K562 (cell line): Measurements from ENCODE around the gene RAD54L. TPM values are rescaled to one million over a fixed set of nuclear protein-coding genes. Genes with fewer than 3 reads are reported as not detected.
A peak's percentile ranks its signal among the peaks of the same experiment; 100 is the strongest.

Experiments
- CUX1 ChIP-seq: fragments of 200-800 bp; sonication (Bioruptor generic); IDR thresholded peaks from 2 replicates; pipeline ENCODE4 v1.6.1; 2016; ENCODE audit warnings: missing genetic modification characterization, missing compliant biosample characterization
- DPF2 ChIP-seq: fragments of 450-650 bp; IDR thresholded peaks from 2 replicates; pipeline ENCODE4 v1.6.1; 2016
- GABPA ChIP-seq: fragments of 200-800 bp; sonication (Bioruptor generic); conservative IDR thresholded peaks from 2 replicates; pipeline ENCODE4 v1.6.1; 2016; ENCODE audit warnings: low read depth, missing genetic modification characterization, missing compliant biosample characterization
- KDM1A ChIP-seq, 2 experiments: fragments of 450-650 bp; IDR thresholded peaks; 2 replicates each; pipeline ENCODE4 v1.6.1; 2016; ENCODE audit warnings: mild to moderate bottlenecking in 2 of 2
- NR4A1 ChIP-seq, 2 experiments: fragments of 250-450 bp in 1 of 2; fragments of 450-650 bp in 1 of 2; sonication (Bioruptor Pico) in 1 of 2; IDR thresholded peaks; 2 replicates each; pipeline versions ENCODE4 v1.4.0 to v1.6.1; 2016 to 2020; ENCODE audit warnings: mild to moderate bottlenecking in 2 of 2, missing compliant biosample characterization in 1 of 2, missing genetic modification characterization in 1 of 2, moderate library complexity in 1 of 2
- PTBP1 ChIP-seq: fragments of 200-400 bp; formaldehyde crosslinking; IDR thresholded peaks from 2 replicates; pipeline ENCODE4 v1.6.1; 2017; ENCODE audit warnings: low read depth, low read length
- RB1 ChIP-seq: fragments of 450-650 bp; IDR thresholded peaks from 2 replicates; pipeline ENCODE4 v1.6.1; 2017; ENCODE audit warnings: low read depth, mild to moderate bottlenecking
- RCOR1 ChIP-seq, 2 experiments: IDR thresholded peaks; 2 replicates each; pipeline ENCODE4 v1.6.1; 2012; ENCODE audit warnings: low read depth in 2 of 2, low read length in 2 of 2, borderline replicate concordance in 1 of 2, improper control_type of control experiment in 1 of 2
- SMAD1 ChIP-seq: fragments of 150-350 bp; IDR thresholded peaks from 2 replicates; pipeline ENCODE4 v1.6.1; 2014; ENCODE audit warnings: low read length, low read depth; ENCODE audit not compliant: partially characterized antibody
- SMARCE1 ChIP-seq: fragments of 450-650 bp; IDR thresholded peaks from 2 replicates; pipeline ENCODE4 v1.7.1; 2016; ENCODE audit warnings: mild to moderate bottlenecking
- ZKSCAN3 ChIP-seq: fragments of 250-450 bp; sonication (Bioruptor Pico); IDR thresholded peaks from 2 replicates; pipeline ENCODE4 v1.4.0; 2020
- ZNF133 ChIP-seq: fragments of 250-450 bp; sonication (Bioruptor Pico); IDR thresholded peaks from 2 replicates; pipeline ENCODE4 v1.4.0; 2020; ENCODE audit warnings: mild to moderate bottlenecking
- ZNF277 ChIP-seq: fragments of 250-450 bp; sonication (Bioruptor Pico); IDR thresholded peaks from 2 replicates; pipeline ENCODE4 v1.8.0; 2022; ENCODE audit warnings: inconsistent platforms, mild to moderate bottlenecking, moderate library complexity, borderline replicate concordance
- ZNF324 ChIP-seq: fragments of 250-450 bp; sonication (Bioruptor Pico); IDR thresholded peaks from 2 replicates; pipeline ENCODE4 v1.4.0; 2020; ENCODE audit warnings: mild to moderate bottlenecking
- ZNF561 ChIP-seq: fragments of 450-650 bp; formaldehyde crosslinking; conservative IDR thresholded peaks from 2 replicates; pipeline ENCODE4 v1.4.0; 2020; ENCODE audit warnings: mild to moderate bottlenecking, moderate library complexity
- polyA plus RNA-seq, 8 experiments: library from polyadenylated mRNA; depleted of rRNA in 4 of 8; stranded (reverse) in 5 of 8; unstranded in 3 of 8; fragments of >200 nt; fragmentation: Nextera tagmentation in 2 of 8; fragmentation: Illumina TruSeq in 1 of 8; extraction: Ambion mirVana in 2 of 8; extraction: Trizol in 1 of 8; gene quantifications; 2 replicates each; pipeline versions ENCODE4 v1.2.1 to v1.2.3, GENCODE V29; 2011 to 2014; ENCODE audit warnings: inconsistent platforms in 1 of 8, missing spikeins in 1 of 8
- total RNA-seq, 7 experiments: library from RNA; depleted of rRNA in 6 of 7; stranded (reverse); fragments of >200 nt in 6 of 7; fragmentation: Illumina TruSeq in 2 of 7; extraction: Trizol in 2 of 7; gene quantifications; 2 replicates each; pipeline versions ENCODE4 v1.2.1 to v1.2.3, GENCODE V29; 2011 to 2021; ENCODE audit warnings: low replicate concordance in 1 of 7
- TF ChIP-seq, protein P1 (sequence below): fragments of 200-400 bp; formaldehyde crosslinking; IDR thresholded peaks from 2 replicates; pipeline ENCODE4 v1.6.1; 2017; ENCODE audit warnings: mild to moderate bottlenecking, low read depth, low read length, moderate library complexity
- TF ChIP-seq, protein P2 (sequence below): sonication (generic); formaldehyde crosslinking; IDR thresholded peaks from 2 replicates; pipeline ENCODE4 v1.4.0; 2020; ENCODE audit warnings: mild to moderate bottlenecking, missing genetic modification reagents

Gene RAD54L
- total and polyA plus RNA-seq, 9 of the 15 experiments (the other 6 are each of a cell fraction or from before 2014, with no cell fraction given), result 17.9 to 92.3 (median 37.5) TPM

DNA sequence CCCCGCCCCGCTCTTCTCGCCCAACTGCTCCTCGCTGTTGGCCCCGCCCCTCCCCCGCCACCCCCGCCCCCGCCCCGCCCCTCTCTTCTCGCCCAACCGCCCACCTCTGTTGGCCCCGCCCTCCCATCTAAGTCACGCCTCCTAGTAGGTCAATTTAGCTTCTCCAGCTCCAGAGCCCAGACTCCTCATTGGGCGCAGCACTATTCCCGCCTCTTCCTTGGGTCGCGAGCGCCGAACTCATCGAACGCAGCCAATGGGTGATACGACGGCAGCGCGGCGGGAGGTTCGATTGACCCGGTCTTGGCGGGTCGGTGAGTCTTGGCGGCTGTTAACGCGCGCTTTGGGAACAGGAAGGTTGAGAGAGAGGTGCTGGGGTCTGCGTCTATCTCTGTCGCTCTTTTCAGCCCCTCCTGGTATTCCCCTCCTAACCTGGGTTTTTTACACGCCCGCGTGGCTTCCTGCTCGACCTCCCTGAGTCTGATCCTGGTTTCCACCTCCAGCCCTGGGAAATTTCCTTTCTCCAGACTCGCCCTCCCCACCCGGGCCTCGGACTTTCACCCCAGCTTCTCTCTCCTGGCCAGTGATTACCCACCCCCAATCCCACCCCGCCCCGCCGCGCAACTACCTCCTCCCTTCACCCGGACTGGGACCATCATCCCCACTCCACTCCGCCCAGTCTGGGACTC, at the start of gene RAD54L (continued):
- TF ChIP-seq, protein P1, sequence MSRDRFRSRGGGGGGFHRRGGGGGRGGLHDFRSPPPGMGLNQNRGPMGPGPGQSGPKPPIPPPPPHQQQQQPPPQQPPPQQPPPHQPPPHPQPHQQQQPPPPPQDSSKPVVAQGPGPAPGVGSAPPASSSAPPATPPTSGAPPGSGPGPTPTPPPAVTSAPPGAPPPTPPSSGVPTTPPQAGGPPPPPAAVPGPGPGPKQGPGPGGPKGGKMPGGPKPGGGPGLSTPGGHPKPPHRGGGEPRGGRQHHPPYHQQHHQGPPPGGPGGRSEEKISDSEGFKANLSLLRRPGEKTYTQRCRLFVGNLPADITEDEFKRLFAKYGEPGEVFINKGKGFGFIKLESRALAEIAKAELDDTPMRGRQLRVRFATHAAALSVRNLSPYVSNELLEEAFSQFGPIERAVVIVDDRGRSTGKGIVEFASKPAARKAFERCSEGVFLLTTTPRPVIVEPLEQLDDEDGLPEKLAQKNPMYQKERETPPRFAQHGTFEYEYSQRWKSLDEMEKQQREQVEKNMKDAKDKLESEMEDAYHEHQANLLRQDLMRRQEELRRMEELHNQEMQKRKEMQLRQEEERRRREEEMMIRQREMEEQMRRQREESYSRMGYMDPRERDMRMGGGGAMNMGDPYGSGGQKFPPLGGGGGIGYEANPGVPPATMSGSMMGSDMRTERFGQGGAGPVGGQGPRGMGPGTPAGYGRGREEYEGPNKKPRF, result no peak
- TF ChIP-seq DPF2, result no peak
- TF ChIP-seq SMAD1, result peak; percentile 58
- TF ChIP-seq RB1, result peak; percentile 100
- TF ChIP-seq, protein P2, sequence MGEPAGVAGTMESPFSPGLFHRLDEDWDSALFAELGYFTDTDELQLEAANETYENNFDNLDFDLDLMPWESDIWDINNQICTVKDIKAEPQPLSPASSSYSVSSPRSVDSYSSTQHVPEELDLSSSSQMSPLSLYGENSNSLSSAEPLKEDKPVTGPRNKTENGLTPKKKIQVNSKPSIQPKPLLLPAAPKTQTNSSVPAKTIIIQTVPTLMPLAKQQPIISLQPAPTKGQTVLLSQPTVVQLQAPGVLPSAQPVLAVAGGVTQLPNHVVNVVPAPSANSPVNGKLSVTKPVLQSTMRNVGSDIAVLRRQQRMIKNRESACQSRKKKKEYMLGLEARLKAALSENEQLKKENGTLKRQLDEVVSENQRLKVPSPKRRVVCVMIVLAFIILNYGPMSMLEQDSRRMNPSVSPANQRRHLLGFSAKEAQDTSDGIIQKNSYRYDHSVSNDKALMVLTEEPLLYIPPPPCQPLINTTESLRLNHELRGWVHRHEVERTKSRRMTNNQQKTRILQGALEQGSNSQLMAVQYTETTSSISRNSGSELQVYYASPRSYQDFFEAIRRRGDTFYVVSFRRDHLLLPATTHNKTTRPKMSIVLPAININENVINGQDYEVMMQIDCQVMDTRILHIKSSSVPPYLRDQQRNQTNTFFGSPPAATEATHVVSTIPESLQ, result 0 out of 2 replicates have a peak, but pooled peaks have one; percentile 61
- TF ChIP-seq ZNF277 (CRISPR knock-in tag), result no peak
- no peak for TF ChIP-seq KDM1A (IDR thresholded peaks at IDR 0.05)
- TF ChIP-seq ZNF133 (CRISPR knock-in tag), result no peak
- TF ChIP-seq ZNF561, result no peak
- TF ChIP-seq ZNF324 (CRISPR knock-in tag), result no peak
- no peak for TF ChIP-seq ZKSCAN3
- peak in 1 of 2 experiments; percentile 61; a peak in 2 of 4 replicates for TF ChIP-seq RCOR1 (IDR thresholded peaks at IDR 0.05; ENCODE audit: borderline replicate concordance in 1 of 2, low read depth in 2 of 2, low read length in 2 of 2)
- no peak for TF ChIP-seq CUX1 (CRISPR knock-in tag)
- TF ChIP-seq GABPA, result peak; percentile 90
- no peak for TF ChIP-seq PTBP1
- TF ChIP-seq SMARCE1, result peak; percentile 32; the same call in 1 of the 2 replicates
- TF ChIP-seq NR4A1 (CRISPR knock-in tag; IDR thresholded peaks at IDR 0.05), result no peak
- TF ChIP-seq NR4A1 (tag; IDR thresholded peaks at IDR 0.05), result no peak
